ENCODE measurements around the gene CD93. TPM values are rescaled to one million over a fixed set of nuclear protein-coding genes. Genes with fewer than 3 reads are reported as not detected.

The CD93 gene
- total RNA-seq, 2 experiments from 2014 or later, result 1.1 TPM

DNA sequence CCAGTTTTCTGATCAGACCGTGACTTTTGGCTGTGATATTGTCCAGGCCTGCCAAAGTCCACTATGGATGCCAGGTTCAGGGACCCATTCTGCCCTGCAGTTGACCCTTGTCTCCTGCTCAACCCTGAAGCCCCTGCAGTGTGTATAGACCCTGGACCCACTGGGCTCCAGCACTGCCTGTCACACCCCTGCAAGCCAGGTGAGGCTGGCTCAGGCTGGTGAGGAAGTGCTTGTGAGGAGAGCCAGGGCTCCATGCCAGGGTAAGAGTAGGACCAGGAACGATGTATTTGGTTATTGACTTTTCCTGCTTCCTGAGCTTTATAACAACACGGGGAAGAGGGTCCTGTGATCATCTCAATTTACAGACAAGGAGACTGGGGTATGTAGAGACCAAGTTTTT lies 19.1 kb upstream of the CD93 start:
- POLR2A ChIA-PET, result no interaction called here
- H3K4me3 ChIP-seq (ENCODE audit: low read length), result no peak overlapping the region

DNA sequence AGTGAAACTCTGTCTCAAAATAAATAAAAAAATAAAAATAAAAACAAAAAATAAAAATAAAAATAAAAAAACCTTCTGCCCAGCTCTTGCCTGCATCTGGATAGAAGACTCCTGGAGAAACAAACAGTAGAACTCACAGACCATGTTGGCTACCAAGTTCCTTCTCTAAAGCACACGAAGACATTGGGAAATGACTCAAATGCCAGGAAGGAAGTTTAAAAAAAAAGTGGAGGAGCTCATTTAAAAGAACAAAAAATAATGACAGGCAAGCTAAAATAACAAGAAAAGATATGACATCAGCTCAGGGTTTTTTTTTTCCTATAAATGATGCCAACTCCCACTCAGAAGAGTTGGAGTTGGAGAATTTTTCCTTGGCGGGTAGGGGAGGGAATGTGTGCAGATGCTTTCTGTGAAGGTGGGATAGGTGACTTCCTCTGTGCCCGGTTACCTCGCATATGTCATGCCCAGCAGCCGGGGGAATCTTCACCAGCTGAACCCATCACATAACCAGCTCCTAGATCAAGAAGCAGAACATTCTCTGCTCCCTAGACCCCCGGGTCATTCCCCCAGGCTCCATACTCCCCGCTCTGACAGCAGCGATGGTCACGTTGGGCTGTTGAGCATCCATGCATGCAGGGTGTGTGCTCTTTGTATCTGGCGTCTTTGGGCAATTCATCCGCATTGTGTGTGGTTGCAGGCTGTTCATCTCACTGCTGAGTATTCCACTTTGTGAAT lies 17.3 kb upstream of the CD93 start:
- ChIA-PET CTCF (no interaction called here), POLR2A (no interaction called here)
- intact Hi-C loops (cut with DNase I, micrococcal nuclease), result no loop called here
- H3K36me3 Mint-ChIP-seq (ENCODE audit: low read depth), result no peaks in the 10 kb centered on the region
- no peak overlapping the region for H3K4me3 ChIP-seq (ENCODE audit: low read length)
- H3K27me3 Mint-ChIP-seq, result no peaks in the 10 kb centered on the region
- no peaks in the 10 kb centered on the region for H3K9me3 Mint-ChIP-seq
- H3K27ac Mint-ChIP-seq, result no peak overlapping the region
- DNase-seq (no peak), ATAC-seq (ENCODE audit: poor library complexity) (no peak)
- no peaks in the 10 kb centered on the region for H3K36me3 ChIP-seq (ENCODE audit: insufficient read depth, low read length)
- H3K4me3 Mint-ChIP-seq, result no peak overlapping the region
- TF ChIP-seq, protein P1, sequence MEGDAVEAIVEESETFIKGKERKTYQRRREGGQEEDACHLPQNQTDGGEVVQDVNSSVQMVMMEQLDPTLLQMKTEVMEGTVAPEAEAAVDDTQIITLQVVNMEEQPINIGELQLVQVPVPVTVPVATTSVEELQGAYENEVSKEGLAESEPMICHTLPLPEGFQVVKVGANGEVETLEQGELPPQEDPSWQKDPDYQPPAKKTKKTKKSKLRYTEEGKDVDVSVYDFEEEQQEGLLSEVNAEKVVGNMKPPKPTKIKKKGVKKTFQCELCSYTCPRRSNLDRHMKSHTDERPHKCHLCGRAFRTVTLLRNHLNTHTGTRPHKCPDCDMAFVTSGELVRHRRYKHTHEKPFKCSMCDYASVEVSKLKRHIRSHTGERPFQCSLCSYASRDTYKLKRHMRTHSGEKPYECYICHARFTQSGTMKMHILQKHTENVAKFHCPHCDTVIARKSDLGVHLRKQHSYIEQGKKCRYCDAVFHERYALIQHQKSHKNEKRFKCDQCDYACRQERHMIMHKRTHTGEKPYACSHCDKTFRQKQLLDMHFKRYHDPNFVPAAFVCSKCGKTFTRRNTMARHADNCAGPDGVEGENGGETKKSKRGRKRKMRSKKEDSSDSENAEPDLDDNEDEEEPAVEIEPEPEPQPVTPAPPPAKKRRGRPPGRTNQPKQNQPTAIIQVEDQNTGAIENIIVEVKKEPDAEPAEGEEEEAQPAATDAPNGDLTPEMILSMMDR (IDR thresholded peaks at IDR 0.05), result no peak
- H3K27me3 ChIP-seq (ENCODE audit: control insufficient read depth in 1 of 2, insufficient read depth in 2 of 2, low read length in 2 of 2), result no peaks in the 10 kb centered on the region
- no peaks in the 10 kb centered on the region for H3K4me1 Mint-ChIP-seq (ENCODE audit: low read depth)
- no peak overlapping the region for H3K27ac ChIP-seq (ENCODE audit: low read depth in 1 of 2, low read length in 2 of 2)
- no peaks in the 10 kb centered on the region for H3K9me3 ChIP-seq (ENCODE audit: control insufficient read depth in 1 of 2, insufficient read depth in 1 of 2, low read length in 2 of 2)
- H3K4me1 ChIP-seq (ENCODE audit: insufficient read depth, low read length), result peaks cover 4% of the 10 kb centered on the region

More for the DNA sequence above, 19.1 kb upstream of the CD93 start:
- no peaks in the 10 kb centered on the region for H3K9me3 Mint-ChIP-seq
- H3K36me3 Mint-ChIP-seq (ENCODE audit: low read depth), result no peaks in the 10 kb centered on the region
- no peak overlapping the region for H3K27ac Mint-ChIP-seq
- no peak overlapping the region for H3K4me3 Mint-ChIP-seq
- TF ChIP-seq, protein P1 (IDR thresholded peaks at IDR 0.05), result no peak
- no peaks in the 10 kb centered on the region for H3K27me3 ChIP-seq (ENCODE audit: control insufficient read depth in 1 of 2, insufficient read depth in 2 of 2, low read length in 2 of 2)
- H3K27me3 Mint-ChIP-seq, result no peaks in the 10 kb centered on the region
- no peaks in the 10 kb centered on the region for H3K9me3 ChIP-seq (ENCODE audit: control insufficient read depth in 1 of 2, insufficient read depth in 1 of 2, low read length in 2 of 2)
- CTCF ChIA-PET, result no interaction called here
- H3K4me1 ChIP-seq (ENCODE audit: insufficient read depth, low read length), result peaks cover 4% of the 10 kb centered on the region
- H3K27ac ChIP-seq (ENCODE audit: low read depth in 1 of 2, low read length in 2 of 2), result no peak overlapping the region
- no peak for DNase-seq
- intact Hi-C loops (cut with DNase I, micrococcal nuclease), result no loop called here
- H3K36me3 ChIP-seq (ENCODE audit: insufficient read depth, low read length), result no peaks in the 10 kb centered on the region
- no peaks in the 10 kb centered on the region for H3K4me1 Mint-ChIP-seq (ENCODE audit: low read depth)
- ATAC-seq (ENCODE audit: poor library complexity), result no peak

DNA sequence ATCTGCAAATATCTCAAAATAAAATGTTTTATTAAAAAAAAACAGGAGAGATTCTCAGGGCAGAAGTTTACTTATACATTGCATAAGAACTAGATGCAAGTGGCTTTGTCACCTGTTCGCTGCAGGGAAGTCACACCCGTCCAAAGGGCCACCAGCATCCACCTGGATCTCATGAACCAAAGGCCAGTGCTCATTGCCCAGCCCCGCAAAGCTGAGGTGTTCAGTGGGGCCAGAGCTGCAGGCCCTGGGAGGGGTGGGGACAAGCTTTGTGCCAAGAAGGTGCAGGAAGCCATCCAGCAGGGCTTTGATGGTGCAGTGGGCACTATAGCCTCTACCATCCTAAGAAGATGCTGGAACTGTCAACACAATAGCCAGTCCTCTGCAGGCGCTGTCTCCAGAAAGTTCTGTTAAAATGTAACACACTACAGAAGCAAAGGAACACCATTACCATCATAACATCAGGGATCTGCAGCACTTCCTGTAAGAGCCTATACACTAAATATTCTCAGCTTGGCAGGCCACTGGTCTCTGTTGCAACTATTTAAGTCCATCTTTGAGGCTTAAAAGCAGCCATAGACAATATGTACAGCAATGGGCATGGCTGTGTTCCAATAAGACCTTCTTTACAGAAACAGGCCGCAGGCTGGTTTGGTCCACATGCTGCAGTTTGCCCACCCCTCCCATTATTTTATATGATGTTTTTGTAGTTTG lies 15.7 kb upstream of the CD93 start:
- no peaks in the 10 kb centered on the region for H3K9me3 Mint-ChIP-seq
- no peak overlapping the region for H3K27ac Mint-ChIP-seq
- no peaks in the 10 kb centered on the region for H3K27me3 Mint-ChIP-seq
- ATAC-seq (ENCODE audit: poor library complexity) (no peak), DNase-seq (no peak)
- no peaks in the 10 kb centered on the region for H3K4me1 Mint-ChIP-seq (ENCODE audit: low read depth)
- no peaks in the 10 kb centered on the region for H3K36me3 Mint-ChIP-seq (ENCODE audit: low read depth)
- peaks cover 4% of the 10 kb centered on the region for H3K4me1 ChIP-seq (ENCODE audit: insufficient read depth, low read length)
- H3K27ac ChIP-seq (ENCODE audit: low read depth in 1 of 2, low read length in 2 of 2), result no peak overlapping the region
- ChIA-PET CTCF (no interaction called here), POLR2A (no interaction called here)
- H3K4me3 ChIP-seq (ENCODE audit: low read length), result no peak overlapping the region
- no peaks in the 10 kb centered on the region for H3K27me3 ChIP-seq (ENCODE audit: control insufficient read depth in 1 of 2, insufficient read depth in 2 of 2, low read length in 2 of 2)
- H3K4me3 Mint-ChIP-seq, result no peak overlapping the region
- TF ChIP-seq, protein P1 (IDR thresholded peaks at IDR 0.05), result no peak
- no peaks in the 10 kb centered on the region for H3K36me3 ChIP-seq (ENCODE audit: insufficient read depth, low read length)
- intact Hi-C loops (cut with DNase I, micrococcal nuclease), result no loop called here
- H3K9me3 ChIP-seq (ENCODE audit: control insufficient read depth in 1 of 2, insufficient read depth in 1 of 2, low read length in 2 of 2), result no peaks in the 10 kb centered on the region

All from CD4-positive, alpha-beta T cell (primary cell).